Right lobe of liver (tissue), 6 donors: ENCODE measurements around the gene ORC1. TPM values are rescaled to one million over a fixed set of nuclear protein-coding genes. Genes with fewer than 3 reads are reported as not detected.

Experiments used
- ATAC-seq, 4 donors: fragments of 200-7000 bp; cut with Tn5 transposase; one replicate each; pipeline ENCODE4 v1.9.1; 2020; ENCODE audit warnings: mild to moderate bottlenecking in 4 of 4, moderate library complexity in 4 of 4
- DNase-seq, 3 donors: peaks; one replicate each; pipeline ENCODE4 v3.0.0-alpha.2; 2020
- H3K27ac ChIP-seq, 3 donors: fragments of 200-600 bp; one replicate each; pipeline ENCODE4 v1.8.0; 2022
- H3K27me3 ChIP-seq, 2 donors: fragments of 200-600 bp; one replicate each; pipeline ENCODE4 v1.8.0; 2022
- H3K36me3 ChIP-seq, 4 donors: fragments of 200-600 bp; sonication (generic) in 1 of 4; one replicate each; pipeline versions ENCODE4 v1.5.1 to v1.8.0; 2017 to 2022; ENCODE audit warnings: control low read depth in 1 of 4
- H3K4me1 ChIP-seq, 4 donors: fragments of 200-600 bp; sonication (generic) in 1 of 4; one replicate each; pipeline versions ENCODE4 v1.5.1 to v1.8.0; 2017 to 2022; ENCODE audit warnings: control low read depth in 1 of 4
- H3K4me3 ChIP-seq, 3 donors: fragments of 200-600 bp; one replicate each; pipeline ENCODE4 v1.8.0; 2022
- H3K9me3 ChIP-seq, 4 donors: fragments of 200-600 bp; sonication (generic) in 1 of 4; one replicate each; pipeline versions ENCODE4 v1.5.1 to v1.8.0; 2017 to 2022; ENCODE audit warnings: control low read depth in 1 of 4
- POLR2A ChIP-seq: fragments of 450-650 bp; IDR thresholded peaks from one replicate; pipeline ENCODE4 v1.6.1; 2017; ENCODE audit warnings: antibody characterized with exemption, mild to moderate bottlenecking
- WGBS: methylation state at CpG from one replicate; pipeline ENCODE4 v1.1.6; 2018; ENCODE audit warnings: low coverage, low lambda C conversion rate; ENCODE audit not compliant: insufficient coverage; ENCODE audit errors: missing lambda C conversion rate; 5-methylcytosine and 5-hydroxymethylcytosine counted together
- intact Hi-C, 2 donors: fragments of 100-400 bp; cut with DNase I; formaldehyde crosslinking; loops; one replicate each; pipeline versions ENCODE4 v1.11.2 to v1.14.1; 2022
- total RNA-seq, 6 experiments: library from RNA; depleted of rRNA in 2 of 6; stranded (reverse); fragments of >200 nt in 2 of 6; fragmentation: NEBNext Ultra II Directional in 3 of 6; extraction: Animal tissue kit (Norgen Biotek cat#: 25700) in 3 of 6; gene quantifications; one replicate each; pipeline versions ENCODE4 v1.1.0 to v1.2.4, GENCODE V29; 2016 to 2023
- TF ChIP-seq, protein P1 (sequence below), 4 donors: fragments of 200-600 bp in 3 of 4; fragments of 450-650 bp in 1 of 4; IDR thresholded peaks; one replicate each; pipeline versions ENCODE4 v1.5.1 to v1.8.0; 2016 to 2022; ENCODE audit warnings: antibody characterized with exemption in 4 of 4, mild to moderate bottlenecking in 2 of 4
- donor health status: DM: no; HTN: yes; CAD: no.
- donor health status: DM: no; HTN: no; CAD: no.
- donor health status: DM: no; HTN: no; CAD: no.
- donor health status: DM: no; HTN: yes; CAD: no.
- donor health status: DM: no; HTN: yes; CAD: no.

ORC1 gene
- total RNA-seq, 6 experiments from 2014 or later, result 0.11 to 4.0 (median 0.45) TPM

DNA sequence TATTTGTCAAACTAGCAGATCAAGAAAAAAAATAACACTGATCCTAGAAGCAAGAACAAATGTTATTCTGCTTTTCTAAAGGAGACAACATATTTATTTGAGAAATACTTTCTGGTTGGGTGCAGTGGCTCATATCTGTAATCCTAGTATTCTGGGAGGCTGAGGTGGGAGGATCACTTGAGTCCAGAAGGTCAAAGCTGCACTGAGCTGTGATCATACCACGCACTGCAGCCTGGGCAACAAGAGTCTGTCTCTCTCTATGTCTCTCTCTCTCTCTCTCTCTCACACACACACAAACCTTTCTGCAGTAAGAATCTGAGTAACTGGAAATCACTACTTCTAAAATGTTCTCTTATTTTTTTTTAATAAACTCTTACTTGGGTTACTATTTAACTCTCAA lies 31.4 kb upstream of the ORC1 start:
- Histone ChIP-seq H3K36me3 (peaks cover 0 to 55% (median 11%) of the 10 kb centered on the region in 4 donors), H3K4me1 (no peaks in the 10 kb centered on the region), H3K27me3 (no peaks in the 10 kb centered on the region), H3K4me3 (no peak overlapping the region), H3K9me3 (no peaks in the 10 kb centered on the region), H3K27ac (no peak overlapping the region)
- intact Hi-C loops, result no loop called here
- no peak for DNase-seq
- ATAC-seq, result no peak
- TF ChIP-seq, protein P1, sequence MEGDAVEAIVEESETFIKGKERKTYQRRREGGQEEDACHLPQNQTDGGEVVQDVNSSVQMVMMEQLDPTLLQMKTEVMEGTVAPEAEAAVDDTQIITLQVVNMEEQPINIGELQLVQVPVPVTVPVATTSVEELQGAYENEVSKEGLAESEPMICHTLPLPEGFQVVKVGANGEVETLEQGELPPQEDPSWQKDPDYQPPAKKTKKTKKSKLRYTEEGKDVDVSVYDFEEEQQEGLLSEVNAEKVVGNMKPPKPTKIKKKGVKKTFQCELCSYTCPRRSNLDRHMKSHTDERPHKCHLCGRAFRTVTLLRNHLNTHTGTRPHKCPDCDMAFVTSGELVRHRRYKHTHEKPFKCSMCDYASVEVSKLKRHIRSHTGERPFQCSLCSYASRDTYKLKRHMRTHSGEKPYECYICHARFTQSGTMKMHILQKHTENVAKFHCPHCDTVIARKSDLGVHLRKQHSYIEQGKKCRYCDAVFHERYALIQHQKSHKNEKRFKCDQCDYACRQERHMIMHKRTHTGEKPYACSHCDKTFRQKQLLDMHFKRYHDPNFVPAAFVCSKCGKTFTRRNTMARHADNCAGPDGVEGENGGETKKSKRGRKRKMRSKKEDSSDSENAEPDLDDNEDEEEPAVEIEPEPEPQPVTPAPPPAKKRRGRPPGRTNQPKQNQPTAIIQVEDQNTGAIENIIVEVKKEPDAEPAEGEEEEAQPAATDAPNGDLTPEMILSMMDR (IDR thresholded peaks at IDR 0.05), result no peak
- no peak for TF ChIP-seq POLR2A
- 100% methylated on average over 1 of the region's 1 CpG for WGBS

DNA sequence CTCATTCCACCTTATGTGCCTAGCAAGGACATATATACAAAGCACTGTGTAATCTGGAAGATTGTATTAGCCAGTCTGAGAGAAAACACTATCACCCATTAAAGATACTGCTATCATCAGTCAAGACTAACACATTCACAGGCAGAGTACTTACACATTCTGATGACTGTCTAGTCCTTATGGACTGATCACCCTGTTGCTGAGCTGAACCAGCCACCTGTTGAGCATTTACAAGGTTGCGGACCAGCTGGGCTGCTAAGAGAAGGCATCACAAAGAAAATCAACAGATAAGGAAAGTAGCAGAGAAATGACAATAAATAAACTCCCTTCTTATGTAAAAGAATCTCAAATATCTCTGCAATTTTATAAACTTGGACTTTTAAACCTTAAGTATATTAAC lies 31.0 kb upstream of the ORC1 start:
- no peak for DNase-seq
- Histone ChIP-seq H3K27me3 (no peaks in the 10 kb centered on the region), H3K36me3 (peaks cover 0 to 50% (median 13%) of the 10 kb centered on the region in 4 donors), H3K4me3 (no peak overlapping the region), H3K9me3 (no peaks in the 10 kb centered on the region), H3K27ac (no peak overlapping the region), H3K4me1 (no peaks in the 10 kb centered on the region)
- WGBS, result 86% methylated on average over 1 of the region's 1 CpG
- no peak for TF ChIP-seq POLR2A
- TF ChIP-seq, protein P1 (IDR thresholded peaks at IDR 0.05), result no peak
- no peak for ATAC-seq
- intact Hi-C loops, result no loop called here

DNA sequence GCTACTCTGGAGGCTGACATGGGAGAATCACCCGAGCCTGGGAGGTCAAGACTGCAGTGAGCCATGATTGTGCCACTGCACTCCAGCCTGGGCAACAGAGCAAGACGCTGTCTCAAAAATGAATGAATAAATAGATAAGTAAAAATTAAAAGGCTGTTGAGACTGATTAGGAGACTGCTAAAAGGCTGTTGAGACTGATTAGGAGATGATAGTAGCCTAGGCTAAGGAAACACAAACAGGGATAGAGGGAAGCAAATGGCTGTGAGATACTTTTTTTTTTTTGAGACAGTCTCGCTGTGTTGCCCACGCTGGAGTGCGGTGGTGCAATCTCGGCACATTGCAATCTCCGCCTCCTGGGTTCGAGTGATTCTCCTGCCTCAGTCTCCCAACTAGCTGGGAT lies 28.6 kb upstream of the ORC1 start:
- TF ChIP-seq, protein P1 (IDR thresholded peaks at IDR 0.05), result no peak
- no peak for TF ChIP-seq POLR2A
- no peak overlapping the region for H3K27ac ChIP-seq
- no peak for ATAC-seq
- intact Hi-C loops, result no loop called here
- 94% methylated on average over 2 of the region's 8 CpGs for WGBS
- no peaks in the 10 kb centered on the region for H3K27me3 ChIP-seq
- H3K9me3 ChIP-seq, result no peaks in the 10 kb centered on the region
- DNase-seq, result no peak
- H3K36me3 ChIP-seq, result peaks cover 0 to 39% (median 9%) of the 10 kb centered on the region in 4 donors
- H3K4me1 ChIP-seq, result no peaks in the 10 kb centered on the region
- H3K4me3 ChIP-seq, result no peak overlapping the region

DNA sequence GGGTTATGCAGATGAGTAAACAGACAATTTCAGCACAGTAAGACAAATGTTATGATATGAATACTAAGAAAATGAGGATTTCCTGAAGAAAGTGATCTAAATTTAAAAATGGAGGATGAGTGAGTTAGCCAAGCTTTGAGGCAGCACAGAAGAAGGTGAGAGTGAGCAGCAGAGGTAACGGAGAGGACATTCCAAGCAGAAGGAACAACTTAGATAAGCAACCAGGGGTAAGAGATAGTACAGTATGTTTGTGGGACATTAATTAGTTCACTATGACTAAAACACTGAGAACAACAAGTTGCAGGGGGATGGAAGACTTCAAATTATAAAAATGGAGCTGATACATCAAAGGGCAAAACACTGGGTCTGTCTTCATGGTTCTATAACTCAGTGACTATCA lies 22.9 kb upstream of the ORC1 start:
- Histone ChIP-seq H3K36me3 (peaks cover 0 to 26% (median 12%) of the 10 kb centered on the region in 4 donors), H3K27ac (no peak overlapping the region), H3K9me3 (no peaks in the 10 kb centered on the region), H3K4me1 (no peaks in the 10 kb centered on the region), H3K4me3 (no peak overlapping the region), H3K27me3 (no peaks in the 10 kb centered on the region)
- 100% methylated on average over 1 of the region's 1 CpG for WGBS
- no peak for TF ChIP-seq POLR2A
- TF ChIP-seq, protein P1 (IDR thresholded peaks at IDR 0.05), result no peak
- ATAC-seq, result no peak
- DNase-seq, result no peak
- intact Hi-C loops, result no loop called here

DNA sequence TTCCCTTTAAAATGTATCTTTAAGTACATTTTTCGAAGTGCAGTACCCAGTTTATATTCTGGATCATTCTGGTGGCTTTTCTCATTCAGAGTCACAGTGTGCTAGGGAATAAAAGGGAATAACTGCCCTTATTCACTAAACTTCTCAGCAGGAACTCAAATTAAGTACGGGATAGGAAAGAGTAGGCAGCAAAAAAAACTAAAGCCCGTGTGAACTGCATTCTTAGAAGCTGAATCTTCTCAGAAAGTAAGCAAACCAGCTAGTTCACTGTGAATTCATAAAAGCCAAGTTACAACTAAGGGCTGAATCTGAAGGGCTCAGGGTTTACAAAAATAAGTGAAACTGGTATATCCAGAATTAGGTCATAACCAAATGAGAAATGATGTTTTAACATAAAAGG lies 22.1 kb upstream of the ORC1 start:
- no peak for TF ChIP-seq POLR2A
- ATAC-seq, result no peak
- Histone ChIP-seq H3K36me3 (peaks cover 0 to 31% (median 14%) of the 10 kb centered on the region in 4 donors), H3K27me3 (no peaks in the 10 kb centered on the region), H3K27ac (no peak overlapping the region), H3K9me3 (no peaks in the 10 kb centered on the region), H3K4me3 (no peak overlapping the region), H3K4me1 (no peaks in the 10 kb centered on the region)
- no peak for DNase-seq
- WGBS, result 80% methylated on average over 3 of the region's 3 CpGs
- intact Hi-C loops, result no loop called here
